HepG2 (cell line): ENCODE measurements around the gene ZMYND8. TPM values are rescaled to one million over a fixed set of nuclear protein-coding genes. Genes with fewer than 3 reads are reported as not detected.

ENCODE experiments used
- ARID5B ChIP-seq: IDR thresholded peaks from 2 replicates; pipeline ENCODE4 v1.4.0; 2020; ENCODE audit warnings: mild to moderate bottlenecking, missing genetic modification reagents
- BRF2 ChIP-seq: sonication (generic); formaldehyde crosslinking; IDR thresholded peaks from 2 replicates; pipeline ENCODE4 v1.8.1; 2022; ENCODE audit warnings: mild to moderate bottlenecking, missing genetic modification reagents
- CENPBD1 ChIP-seq: sonication (generic); formaldehyde crosslinking; IDR thresholded peaks from 2 replicates; pipeline ENCODE4 v1.8.0; 2022; ENCODE audit warnings: missing genetic modification reagents, low read depth, mild to moderate bottlenecking, borderline replicate concordance
- CHD4 ChIP-seq: fragments of 200-600 bp; sonication (generic); IDR thresholded peaks from 2 replicates; pipeline ENCODE4 v1.7.0; 2017; ENCODE audit warnings: mild to moderate bottlenecking, low read length, borderline replicate concordance
- ELF4 ChIP-seq: sonication (generic); formaldehyde crosslinking; IDR thresholded peaks from 2 replicates; pipeline ENCODE4 v1.5.0; 2020; ENCODE audit warnings: missing genetic modification reagents, mild to moderate bottlenecking, moderate library complexity, borderline replicate concordance
- FOXO1 ChIP-seq: sonication (generic); formaldehyde crosslinking; IDR thresholded peaks from 2 replicates; pipeline ENCODE4 v1.4.0; 2020; ENCODE audit warnings: missing genetic modification reagents
- HMGXB4 ChIP-seq, 2 experiments: sonication (generic) in 1 of 2; formaldehyde crosslinking in 1 of 2; IDR thresholded peaks; 2 replicates each; pipeline versions ENCODE4 v1.4.0 to v1.6.1; 2018 to 2020; ENCODE audit warnings: missing genetic modification reagents in 2 of 2, borderline replicate concordance in 1 of 2, low read depth in 1 of 2, mild to moderate bottlenecking in 1 of 2, missing biosample characterization in 1 of 2
- KDM2A ChIP-seq: sonication (generic); formaldehyde crosslinking; IDR thresholded peaks from 2 replicates; pipeline ENCODE4 v1.4.0; 2020; ENCODE audit warnings: low read depth, missing genetic modification reagents, borderline replicate concordance
- NFIB ChIP-seq: sonication (generic); formaldehyde crosslinking; IDR thresholded peaks from 2 replicates; pipeline ENCODE4 v1.9.0; 2021; ENCODE audit warnings: missing genetic modification reagents, mild to moderate bottlenecking, borderline replicate concordance
- NFYC ChIP-seq: IDR thresholded peaks from 2 replicates; pipeline ENCODE4 v1.6.1; 2016; ENCODE audit warnings: missing genetic modification reagents, missing compliant biosample characterization
- RAD21 ChIP-seq: fragments of 450-650 bp; formaldehyde crosslinking; IDR thresholded peaks from 2 replicates; pipeline ENCODE4 v1.5.0; 2020; ENCODE audit warnings: mild to moderate bottlenecking
- RELA ChIP-seq: sonication (generic); formaldehyde crosslinking; IDR thresholded peaks from 2 replicates; pipeline ENCODE4 v1.4.0; 2020; ENCODE audit warnings: missing genetic modification reagents
- TEAD2 ChIP-seq: sonication (generic); formaldehyde crosslinking; IDR thresholded peaks from 2 replicates; pipeline ENCODE4 v1.9.0; 2021; ENCODE audit warnings: missing genetic modification reagents
- ZNF10 ChIP-seq: sonication (generic); formaldehyde crosslinking; IDR thresholded peaks from 2 replicates; pipeline ENCODE4 v1.4.0; 2020; ENCODE audit warnings: mild to moderate bottlenecking, low read depth, missing genetic modification reagents, borderline replicate concordance
- ZNF329 ChIP-seq: sonication (generic); formaldehyde crosslinking; IDR thresholded peaks from 2 replicates; pipeline ENCODE4 v1.9.0; 2021; ENCODE audit warnings: low read depth, mild to moderate bottlenecking, missing genetic modification reagents
- ZNF678 ChIP-seq: sonication (generic); formaldehyde crosslinking; IDR thresholded peaks from 2 replicates; pipeline ENCODE4 v1.4.0; 2020; ENCODE audit warnings: mild to moderate bottlenecking, missing genetic modification reagents
- ZNF788 ChIP-seq: sonication (generic); formaldehyde crosslinking; IDR thresholded peaks from 2 replicates; pipeline ENCODE4 v1.5.0; 2020; ENCODE audit warnings: mild to moderate bottlenecking, missing genetic modification reagents, borderline replicate concordance
- ZSCAN5A ChIP-seq: sonication (generic); formaldehyde crosslinking; IDR thresholded peaks from 2 replicates; pipeline ENCODE4 v1.8.0; 2022; ENCODE audit warnings: mild to moderate bottlenecking, missing genetic modification reagents, borderline replicate concordance
- polyA plus RNA-seq, 8 experiments: library from polyadenylated mRNA; depleted of rRNA in 3 of 8; stranded (reverse) in 7 of 8; unstranded in 1 of 8; fragments of >200 nt; fragmentation: Illumina TruSeq in 4 of 8; extraction: Trizol in 4 of 8; gene quantifications; 2 replicates each; pipeline versions ENCODE4 v1.2.1 to v1.2.3, GENCODE V29; 2011 to 2016; ENCODE audit warnings: low read depth in 4 of 8, missing spikeins in 1 of 8, mixed read lengths in 1 of 8; ENCODE audit not compliant: insufficient read depth in 1 of 8
- total RNA-seq, 5 experiments: library from RNA; depleted of rRNA; stranded (reverse); fragments of >200 nt; fragmentation: Illumina TruSeq; extraction: Trizol; gene quantifications; 2 replicates each; pipeline ENCODE4 v1.2.3, GENCODE V29; 2016; ENCODE audit warnings: low read depth in 1 of 5

Gene ZMYND8
- total and polyA plus RNA-seq, 2 of the 13 experiments (the other 11 are each of a cell fraction or from before 2014, with no cell fraction given), result 53.9 to 84.7 TPM

- TF ChIP-seq ARID5B (CRISPR knock-in tag), result peak; percentile 99
- 0 out of 2 replicates have a peak, but pooled peaks have one; percentile 89 for TF ChIP-seq ZNF678 (CRISPR knock-in tag)
- TF ChIP-seq NFIB (CRISPR knock-in tag), result no peak
- TF ChIP-seq CENPBD1 (CRISPR knock-in tag), result 0 out of 2 replicates have a peak, but pooled peaks have one; percentile 8
- no peak for TF ChIP-seq ZNF10 (CRISPR knock-in tag)
- TF ChIP-seq ELF4, result peak; percentile 65; the same call in 1 of the 2 replicates
- TF ChIP-seq FOXO1 (CRISPR knock-in tag), result peak; percentile 94; the same call in 1 of the 2 replicates
- no peak for TF ChIP-seq ZSCAN5A (CRISPR knock-in tag)
- TF ChIP-seq TEAD2, result peak; percentile 87
- TF ChIP-seq ZNF329 (CRISPR knock-in tag), result peak; percentile 95
- TF ChIP-seq NFYC, result peak; percentile 36
- peak; percentile 98 for TF ChIP-seq ZNF788 (CRISPR knock-in tag)
- peak; percentile 76 for TF ChIP-seq KDM2A
- TF ChIP-seq BRF2 (CRISPR knock-in tag), result no peak; the same call in 1 of the 2 replicates
- peak; percentile 70 for TF ChIP-seq RAD21 (CRISPR knock-in tag)
- TF ChIP-seq HMGXB4 (CRISPR knock-in tag; IDR thresholded peaks at IDR 0.05; ENCODE audit: borderline replicate concordance in 1 of 2, low read depth in 1 of 2), result peak; percentile 92 to 94; a peak in 3 of 4 replicates
- TF ChIP-seq RELA (CRISPR knock-in tag), result peak; percentile 10; the same call in 1 of the 2 replicates
- TF ChIP-seq CHD4, result no peak; the same call in 1 of the 2 replicates
These were observed 2.4 kb upstream of the ZMYND8 start (continued) for GRCh38 chr20:47358672-47359529.
